OCI-LY7 (cell line): Measurements from ENCODE around the gene FCGR2B. TPM values are rescaled to one million over a fixed set of nuclear protein-coding genes. Genes with fewer than 3 reads are reported as not detected.
"Not testable (repeated sequence)": the region's sequence is repeated elsewhere in the genome, so short reads cannot be mapped to it uniquely, and the experiment has no call there.

ENCODE experiments used
- Bru-seq: library from RNA; stranded (reverse); fragments of 400-500 nt; gene quantifications from one replicate; lab custom pipeline; 2021; lab: Mats Ljungman, UMichigan
- BruChase-seq, 2 experiments: library from RNA; stranded (reverse); fragments of 400-500 nt; gene quantifications; one replicate each; lab custom pipeline; 2021; lab: Mats Ljungman, UMichigan
- BruUV-seq: library from RNA; stranded (reverse); fragments of 400-500 nt; replicated peaks from 2 replicates; lab custom pipeline; 2021; lab: Mats Ljungman, UMichigan
- CTCF ChIA-PET: fragments of 300-600 bp; sonication (Branson Sonifier 250); formaldehyde crosslinking; loops from one replicate; lab custom pipeline; 2022; ENCODE audit warnings: antibody characterized with exemption; ENCODE audit not compliant: unreplicated experiment; lab: Charles Lee
- POLR2A ChIA-PET: fragments of 300-600 bp; sonication (Branson Sonifier 250); formaldehyde crosslinking; loops from one replicate; lab custom pipeline; 2022; ENCODE audit warnings: antibody characterized with exemption; lab: Charles Lee
- DNase-seq: peaks from one replicate; pipeline ENCODE4 v3.0.0-alpha.2; 2015; ENCODE audit warnings: low spot score
- H2AFZ ChIP-seq: fragments of 200-600 bp; sonication (generic), shearing (Covaris generic); 2 replicates; pipeline ENCODE4 v1.6.1; 2014; ENCODE audit warnings: mild to moderate bottlenecking, antibody characterized with exemption, low read length, moderate library complexity
- H3K27ac ChIP-seq: fragments of 200-600 bp; sonication (generic); 2 replicates; pipeline ENCODE4 v1.5.1; 2014; ENCODE audit warnings: mixed run types, low read depth, mild to moderate bottlenecking, moderate library complexity, low read length, inconsistent platforms; ENCODE audit not compliant: poor library complexity, severe bottlenecking
- H3K36me3 ChIP-seq: fragments of 200-600 bp; sonication (generic); 2 replicates; pipeline ENCODE4 v1.6.1; 2014; ENCODE audit warnings: mild to moderate bottlenecking, antibody characterized with exemption, low read length, moderate library complexity, mixed read lengths; ENCODE audit not compliant: insufficient read depth
- H3K4me1 ChIP-seq: fragments of 200-600 bp; sonication (generic); 2 replicates; pipeline ENCODE4 v1.5.1; 2014; ENCODE audit warnings: mild to moderate bottlenecking, low read length; ENCODE audit not compliant: insufficient read depth, poor library complexity, severe bottlenecking
- H3K4me2 ChIP-seq: fragments of 200-600 bp; sonication (generic); 2 replicates; pipeline ENCODE4 v1.6.1; 2014; ENCODE audit warnings: mild to moderate bottlenecking, low read length
- H3K4me3 ChIP-seq: fragments of 200-600 bp; sonication (generic); 2 replicates; pipeline ENCODE4 v1.5.1; 2014; ENCODE audit warnings: mild to moderate bottlenecking, low read depth, low read length; ENCODE audit not compliant: poor library complexity, severe bottlenecking
- H3K79me2 ChIP-seq: fragments of 200-600 bp; sonication (generic); 2 replicates; pipeline ENCODE4 v1.6.1; 2016; ENCODE audit warnings: low read depth, mild to moderate bottlenecking, low read length, moderate library complexity, mixed read lengths; ENCODE audit not compliant: insufficient read depth
- H3K9me2 ChIP-seq: fragments of 200-600 bp; sonication (generic); 2 replicates; pipeline ENCODE4 v1.6.1; 2016; ENCODE audit warnings: mild to moderate bottlenecking, low read length, mixed read lengths; ENCODE audit not compliant: insufficient read depth
- H3K9me3 ChIP-seq: fragments of 200-600 bp; sonication (generic); 2 replicates; pipeline ENCODE4 v1.6.1; 2014; ENCODE audit warnings: mild to moderate bottlenecking, mixed run types, low read length, mixed read lengths
- H4K20me1 ChIP-seq: fragments of 200-600 bp; sonication (generic); 2 replicates; pipeline ENCODE4 v1.6.1; 2014; ENCODE audit warnings: mild to moderate bottlenecking, antibody characterized with exemption, low read length, moderate library complexity, mixed read lengths; ENCODE audit not compliant: insufficient read depth
- intact Hi-C: fragments of 100-400 bp; cut with micrococcal nuclease; formaldehyde crosslinking; loops from one replicate; pipeline ENCODE4 v1.10.0; 2022; ENCODE audit not compliant: unreplicated experiment
- long read RNA-seq: library from polyadenylated mRNA; stranded (forward); transcript quantifications from one replicate; pipeline ENCODE4 v2.0.0, GENCODE V29; 2022
- total RNA-seq, 2 experiments: library from RNA; depleted of rRNA in 1 of 2; stranded (reverse); fragments of >200 nt in 1 of 2; shearing (Covaris generic) in 1 of 2; gene quantifications; 2 replicates each; pipeline ENCODE4 v1.2.3, GENCODE V29; 2014 to 2022

The FCGR2B gene
- total RNA-seq (2014; rRNA removed; shearing (Covaris generic)) = 4.6 TPM in 2 replicates
- 1.9 and 4.8 TPM in 2 replicates for total RNA-seq (2022)
- percentile 39 among the genes with signal in this experiment for Bru-seq, nascent RNA
- percentile 38 among the genes with signal in this experiment for BruChase-seq, experiment 1, labeled RNA remaining after a 6-hour chase
- BruChase-seq, experiment 2, labeled RNA remaining after a 2-hour chase = percentile 44 among the genes with signal in this experiment
- long read RNA-seq, partial matches to known transcripts = 2 of 2 reads
- long read RNA-seq, other reads (novel, unspliced or antisense) = 0 of 2 reads

DNA sequence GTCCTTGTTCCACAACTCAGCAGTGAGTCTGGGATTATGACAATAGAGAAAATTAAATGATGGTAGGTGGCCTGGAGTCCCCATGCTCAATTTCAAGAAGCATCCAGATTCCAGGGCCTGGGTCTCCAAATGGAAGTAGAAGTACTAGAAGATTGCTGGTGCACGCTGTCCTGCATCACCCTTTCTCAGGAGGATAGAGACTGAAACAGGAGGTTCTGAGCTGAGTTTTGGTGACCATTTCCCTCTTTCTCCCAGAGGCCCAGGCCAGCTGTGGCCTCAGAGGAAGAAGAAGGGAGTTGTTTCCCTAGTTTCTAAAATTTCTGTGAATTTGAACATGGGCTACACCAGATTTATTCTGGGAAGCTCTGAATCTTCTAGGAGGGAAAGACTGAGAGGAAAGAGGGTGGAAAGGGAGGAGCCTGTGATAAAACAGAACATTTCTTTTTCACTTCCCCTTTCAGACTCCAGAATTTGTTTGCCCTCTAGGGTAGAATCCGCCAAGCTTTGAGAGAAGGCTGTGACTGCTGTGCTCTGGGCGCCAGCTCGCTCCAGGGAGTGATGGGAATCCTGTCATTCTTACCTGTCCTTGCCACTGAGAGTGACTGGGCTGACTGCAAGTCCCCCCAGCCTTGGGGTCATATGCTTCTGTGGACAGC is at the start of gene FCGR2B:
Gene FCGR2B, plus strand, starts transcription at position 460 of the 656 bp plus-strand sequence. Its CDS starts 99 bp downstream, at position 559.
- BruUV-seq = not testable (repeated sequence)

GRCh38 chr1:161616417-161616816 is 46.5 kb upstream of the FCGR2B start:
- BruUV-seq, H3K36me3 ChIP-seq, H4K20me1 ChIP-seq, H3K4me3 ChIP-seq, H2AFZ ChIP-seq, H3K4me1 ChIP-seq, DNase-seq, H3K27ac ChIP-seq, intact Hi-C loops, CTCF ChIA-PET, POLR2A ChIA-PET, H3K9me3 ChIP-seq, H3K79me2 ChIP-seq, H3K4me2 ChIP-seq, H3K9me2 ChIP-seq: not testable (repeated sequence)

More for the DNA sequence above, at the start of gene FCGR2B:
- H3K4me3 ChIP-seq, H2AFZ ChIP-seq, H3K79me2 ChIP-seq, POLR2A ChIA-PET, DNase-seq, H4K20me1 ChIP-seq, H3K9me2 ChIP-seq, H3K4me2 ChIP-seq, H3K27ac ChIP-seq, CTCF ChIA-PET, H3K9me3 ChIP-seq, intact Hi-C loops, H3K36me3 ChIP-seq, H3K4me1 ChIP-seq: not testable (repeated sequence)

GRCh38 chr1:161618517-161618916 is 44.4 kb upstream of the FCGR2B start:
- BruUV-seq, H3K27ac ChIP-seq, POLR2A ChIA-PET: not testable (repeated sequence)

DNA sequence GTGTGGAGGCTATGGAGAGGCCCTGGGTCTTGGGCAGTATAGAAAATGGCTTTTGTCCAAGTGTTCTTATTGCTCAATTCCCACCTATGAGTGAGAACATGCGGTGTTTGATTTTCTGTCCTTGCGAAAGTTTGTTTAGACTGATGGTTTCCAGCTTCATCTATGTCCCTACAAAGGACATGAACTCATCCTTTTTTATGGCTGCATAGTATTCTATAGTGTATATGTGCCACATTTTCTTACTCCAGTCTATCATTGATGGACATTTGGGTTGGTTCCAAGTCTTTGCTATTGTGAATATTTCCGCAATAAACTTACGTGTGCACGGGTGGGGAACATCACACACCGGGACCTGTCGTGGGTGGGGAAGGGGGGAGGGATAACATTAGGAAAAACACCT is 42.5 kb upstream of the FCGR2B start:
- CTCF ChIA-PET, H3K36me3 ChIP-seq, H4K20me1 ChIP-seq, BruUV-seq, POLR2A ChIA-PET, H3K9me3 ChIP-seq, DNase-seq, H3K4me2 ChIP-seq, intact Hi-C loops, H3K4me3 ChIP-seq, H3K4me1 ChIP-seq, H3K9me2 ChIP-seq, H3K27ac ChIP-seq, H2AFZ ChIP-seq, H3K79me2 ChIP-seq: not testable (repeated sequence)

More at GRCh38 chr1:161618517-161618916, 44.4 kb upstream of the FCGR2B start:
- H3K79me2 ChIP-seq, H3K4me1 ChIP-seq, H2AFZ ChIP-seq, CTCF ChIA-PET, H3K9me3 ChIP-seq, DNase-seq, H3K9me2 ChIP-seq, H4K20me1 ChIP-seq, H3K4me3 ChIP-seq, H3K4me2 ChIP-seq, H3K36me3 ChIP-seq, intact Hi-C loops: not testable (repeated sequence)

- H3K4me3 ChIP-seq, BruUV-seq, H3K4me1 ChIP-seq, intact Hi-C loops, H3K79me2 ChIP-seq, H2AFZ ChIP-seq, H3K27ac ChIP-seq, POLR2A ChIA-PET, CTCF ChIA-PET, H3K4me2 ChIP-seq, H3K36me3 ChIP-seq, H3K9me2 ChIP-seq, H4K20me1 ChIP-seq, H3K9me3 ChIP-seq, DNase-seq: not testable (repeated sequence)
These were observed 41.6 kb upstream of the FCGR2B start for GRCh38 chr1:161621181-161622000.

DNA sequence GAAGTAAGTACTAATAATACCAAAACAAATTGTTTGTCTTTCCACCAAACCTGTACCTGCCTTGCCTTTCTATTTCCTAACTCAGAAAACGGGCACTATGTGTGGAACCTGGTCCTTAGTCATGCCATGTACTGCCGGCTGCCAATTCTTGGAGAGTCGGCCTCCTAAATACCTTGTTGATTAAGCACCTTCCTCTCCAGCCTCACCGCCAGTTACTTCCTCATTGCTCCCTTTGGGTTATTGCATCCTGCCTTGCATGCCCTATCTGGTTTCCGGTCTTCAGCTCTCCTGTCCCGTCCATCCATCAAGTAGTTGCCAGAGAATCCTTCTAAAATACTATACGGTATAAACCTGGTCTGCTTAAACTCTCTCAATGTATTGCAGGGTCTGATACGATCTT is 40.9 kb upstream of the FCGR2B start:
- H3K9me3 ChIP-seq, POLR2A ChIA-PET, intact Hi-C loops, H2AFZ ChIP-seq, H3K27ac ChIP-seq, H3K9me2 ChIP-seq, BruUV-seq, H3K36me3 ChIP-seq, H3K4me3 ChIP-seq, H3K79me2 ChIP-seq, H3K4me2 ChIP-seq, CTCF ChIA-PET, H3K4me1 ChIP-seq, H4K20me1 ChIP-seq, DNase-seq: not testable (repeated sequence)
